ENCODE results near the gene PLCL2. TPM values are rescaled to one million over a fixed set of nuclear protein-coding genes. Genes with fewer than 3 reads are reported as not detected.

Gene PLCL2
- total and polyA plus RNA-seq, 7 donors = 8.0 to 12.6 (median 11.6) TPM

DNA sequence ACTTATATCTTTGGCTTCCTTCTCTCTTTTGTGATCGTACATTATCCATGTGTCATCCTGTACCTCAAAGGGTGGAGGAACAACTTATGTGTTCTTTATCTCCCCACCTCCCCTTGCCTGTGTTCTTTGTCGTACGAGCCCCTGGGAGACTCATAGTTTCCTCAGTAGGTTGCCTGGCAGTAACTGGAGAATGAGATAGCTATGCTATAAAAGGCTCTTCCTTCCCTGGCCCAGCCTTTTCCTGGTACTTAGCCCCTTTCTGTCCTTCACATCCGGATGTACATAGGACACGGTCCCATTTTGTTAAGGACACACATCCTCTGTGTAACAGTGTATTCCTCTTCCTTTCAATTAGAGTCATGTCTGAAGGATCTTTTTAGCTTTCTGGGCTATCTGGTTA lies 32.1 kb downstream of the PLCL2 start:
- Histone ChIP-seq H3K27me3 (no peaks in the 10 kb centered on the region), H3K27ac (no peak overlapping the region), H3K4me1 (no peaks in the 10 kb centered on the region), H3K36me3 (no peaks in the 10 kb centered on the region), H3K9me3 (no peaks in the 10 kb centered on the region), H3K4me3 (no peak overlapping the region)
- TF ChIP-seq, protein P1, sequence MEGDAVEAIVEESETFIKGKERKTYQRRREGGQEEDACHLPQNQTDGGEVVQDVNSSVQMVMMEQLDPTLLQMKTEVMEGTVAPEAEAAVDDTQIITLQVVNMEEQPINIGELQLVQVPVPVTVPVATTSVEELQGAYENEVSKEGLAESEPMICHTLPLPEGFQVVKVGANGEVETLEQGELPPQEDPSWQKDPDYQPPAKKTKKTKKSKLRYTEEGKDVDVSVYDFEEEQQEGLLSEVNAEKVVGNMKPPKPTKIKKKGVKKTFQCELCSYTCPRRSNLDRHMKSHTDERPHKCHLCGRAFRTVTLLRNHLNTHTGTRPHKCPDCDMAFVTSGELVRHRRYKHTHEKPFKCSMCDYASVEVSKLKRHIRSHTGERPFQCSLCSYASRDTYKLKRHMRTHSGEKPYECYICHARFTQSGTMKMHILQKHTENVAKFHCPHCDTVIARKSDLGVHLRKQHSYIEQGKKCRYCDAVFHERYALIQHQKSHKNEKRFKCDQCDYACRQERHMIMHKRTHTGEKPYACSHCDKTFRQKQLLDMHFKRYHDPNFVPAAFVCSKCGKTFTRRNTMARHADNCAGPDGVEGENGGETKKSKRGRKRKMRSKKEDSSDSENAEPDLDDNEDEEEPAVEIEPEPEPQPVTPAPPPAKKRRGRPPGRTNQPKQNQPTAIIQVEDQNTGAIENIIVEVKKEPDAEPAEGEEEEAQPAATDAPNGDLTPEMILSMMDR (IDR thresholded peaks at IDR 0.05) = no peak
- TF ChIP-seq EP300 (IDR thresholded peaks at IDR 0.05) (no peak), POLR2A (IDR thresholded peaks at IDR 0.05) (no peak)
- intact Hi-C loops (cut with DNase I) = no loop called here
- WGBS, 2 donors = 60 to 68% methylated on average over 5 of the region's 5 CpGs
- DNase-seq = no peak

- no peaks in the 10 kb centered on the region for H3K27me3 ChIP-seq
- no peaks in the 10 kb centered on the region for H3K9me3 ChIP-seq
- no peak for DNase-seq
- intact Hi-C loops (cut with DNase I) = no loop called here
- H3K4me1 ChIP-seq = no peaks in the 10 kb centered on the region
- no peak overlapping the region for H3K27ac ChIP-seq
- no peaks in the 10 kb centered on the region for H3K36me3 ChIP-seq
- no peak for TF ChIP-seq EP300 (IDR thresholded peaks at IDR 0.05)
- TF ChIP-seq, protein P1 (IDR thresholded peaks at IDR 0.05) = no peak
- no peak for TF ChIP-seq POLR2AphosphoS5 (IDR thresholded peaks at IDR 0.05)
- no peak for TF ChIP-seq POLR2A (IDR thresholded peaks at IDR 0.05)
- no peak overlapping the region for H3K4me3 ChIP-seq
Observed at GRCh38 chr3:16917256-16917935, 32.6 kb downstream of the PLCL2 start.

DNA sequence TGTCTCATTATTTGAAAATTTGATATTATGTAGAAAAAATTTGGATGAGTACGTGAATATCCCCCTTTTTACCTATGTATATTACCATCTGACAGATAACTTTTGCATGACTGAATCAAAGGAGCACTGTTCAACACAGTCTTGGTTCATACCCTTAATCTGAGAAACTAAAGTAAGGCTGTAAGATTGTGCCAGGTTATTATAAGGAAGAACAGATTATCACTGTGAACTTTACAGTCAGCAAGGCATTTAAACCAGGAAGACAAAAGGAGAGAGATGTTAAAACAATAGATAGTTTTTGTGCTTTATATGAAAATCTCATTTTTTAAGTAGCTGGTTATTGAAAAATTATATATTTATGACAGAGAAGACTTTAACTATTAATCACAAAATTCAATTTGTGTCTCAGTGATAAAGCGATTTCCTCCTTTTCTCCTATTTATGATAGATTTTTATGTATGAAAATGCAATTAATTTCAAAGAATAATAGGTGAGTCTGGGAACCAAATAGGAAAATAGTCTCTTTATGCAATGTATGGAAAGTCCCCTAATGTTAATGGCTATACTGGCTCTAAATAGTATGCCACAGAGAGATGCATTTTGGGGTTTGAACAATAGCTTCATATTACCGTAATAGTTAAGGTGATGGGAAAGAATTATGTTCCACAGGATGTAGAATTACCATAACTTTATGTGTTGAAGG lies 33.4 kb downstream of the PLCL2 start:
- TF ChIP-seq, protein P1 (IDR thresholded peaks at IDR 0.05) = no peak
- no peak for TF ChIP-seq POLR2AphosphoS5 (IDR thresholded peaks at IDR 0.05)
- no peak for TF ChIP-seq EP300 (IDR thresholded peaks at IDR 0.05)
- TF ChIP-seq POLR2A (IDR thresholded peaks at IDR 0.05) = no peak
- H3K4me1 ChIP-seq = no peaks in the 10 kb centered on the region

GRCh38 chr3:16918683-16919025 lies 33.9 kb downstream of the PLCL2 start:
- H3K27me3 ChIP-seq = no peaks in the 10 kb centered on the region
- no peak for DNase-seq
- H3K9me3 ChIP-seq = no peaks in the 10 kb centered on the region
- TF ChIP-seq, protein P1 (IDR thresholded peaks at IDR 0.05) = no peak
- TF ChIP-seq POLR2A (IDR thresholded peaks at IDR 0.05) = no peak
- TF ChIP-seq EP300 (IDR thresholded peaks at IDR 0.05) = no peak
- no peak for TF ChIP-seq POLR2AphosphoS5 (IDR thresholded peaks at IDR 0.05)
- H3K4me3 ChIP-seq = no peak overlapping the region
- H3K4me1 ChIP-seq = no peaks in the 10 kb centered on the region
- H3K27ac ChIP-seq = no peak overlapping the region
- intact Hi-C loops (cut with DNase I) = no loop called here
- no peaks in the 10 kb centered on the region for H3K36me3 ChIP-seq

More for the DNA sequence above, 33.4 kb downstream of the PLCL2 start:
- no peak for DNase-seq
- 48 to 75% methylated on average over 3 of the region's 3 CpGs for WGBS, 2 donors
- Histone ChIP-seq H3K27me3 (no peaks in the 10 kb centered on the region), H3K27ac (no peak overlapping the region), H3K9me3 (no peaks in the 10 kb centered on the region), H3K36me3 (no peaks in the 10 kb centered on the region), H3K4me3 (no peak overlapping the region)
- intact Hi-C loops (cut with DNase I) = no loop called here
